IMR-90 (cell line): ENCODE measurements around the gene MBOAT1. TPM values are rescaled to one million over a fixed set of nuclear protein-coding genes. Genes with fewer than 3 reads are reported as not detected.
A peak's percentile ranks its signal among the peaks of the same experiment; 100 is the strongest.

Source experiments
- ATAC-seq: fragments of 200-7000 bp; cut with Tn5 transposase; 2 replicates; pipeline ENCODE4 v1.9.1; 2020; ENCODE audit warnings: low read depth, mild to moderate bottlenecking, moderate library complexity
- BruUV-seq: library from RNA; stranded (reverse); fragments of 400-500 nt; replicated peaks from 2 replicates; lab custom pipeline; 2021; lab: Mats Ljungman, UMichigan
- CTCF ChIA-PET: fragments of 300-600 bp; formaldehyde crosslinking; extraction: SDS; loops from one replicate; lab custom pipeline; 2021; ENCODE audit warnings: antibody characterized with exemption; lab: Yijun Ruan, JAX
- POLR2A ChIA-PET: fragments of 300-600 bp; sonication (Branson Sonifier 250); formaldehyde crosslinking; loops from one replicate; lab custom pipeline; 2022; ENCODE audit warnings: antibody characterized with exemption; ENCODE audit not compliant: unreplicated experiment; lab: Charles Lee
- DNase-seq: peaks from one replicate; pipeline ENCODE4 v3.0.0; 2013
- H2AFZ ChIP-seq: replicated peaks from 2 replicates; pipeline ENCODE3; 2013; ENCODE audit warnings: low read length, mild to moderate bottlenecking; ENCODE audit not compliant: poor library complexity
- H2AK5ac ChIP-seq: 2 replicates; pipeline ENCODE4 v1.6.1; 2013; ENCODE audit warnings: low read depth, low read length, inconsistent platforms
- H2AK9ac ChIP-seq: replicated peaks from 2 replicates; pipeline ENCODE3; 2013; ENCODE audit warnings: mild to moderate bottlenecking, low read depth, low read length, moderate library complexity; ENCODE audit not compliant: poor library complexity
- H2BK120ac ChIP-seq: 2 replicates; pipeline ENCODE4 v1.6.1; 2013; ENCODE audit warnings: low read depth, low read length, inconsistent platforms
- H2BK15ac ChIP-seq: 3 replicates; pipeline ENCODE4 v1.6.1; 2013; ENCODE audit warnings: low read depth, low read length, inconsistent platforms
- H2BK20ac ChIP-seq: 2 replicates; pipeline ENCODE4 v1.6.1; 2013; ENCODE audit warnings: low read depth, mild to moderate bottlenecking, inconsistent platforms, low read length, moderate library complexity
- H2BK5ac ChIP-seq: 2 replicates; pipeline ENCODE4 v1.6.1; 2013; ENCODE audit warnings: mild to moderate bottlenecking, low read depth, low read length, inconsistent platforms; ENCODE audit not compliant: poor library complexity, severe bottlenecking
- H3K14ac ChIP-seq: replicated peaks from 2 replicates; pipeline ENCODE4 v1.6.1; 2013; ENCODE audit warnings: low read depth, low read length, inconsistent platforms
- H3K18ac ChIP-seq: 2 replicates; pipeline ENCODE4 v1.6.1; 2013; ENCODE audit warnings: low read depth, low read length, control low read depth
- H3K23ac ChIP-seq: 2 replicates; pipeline ENCODE4 v1.6.1; 2013; ENCODE audit warnings: low read depth, low read length, inconsistent platforms
- H3K27ac ChIP-seq: 2 replicates; pipeline ENCODE4 v1.5.1; 2013; ENCODE audit warnings: mild to moderate bottlenecking, control low read depth, low read length; ENCODE audit not compliant: insufficient read depth
- H3K27me3 ChIP-seq: 2 replicates; pipeline ENCODE4 v1.6.1; 2013; ENCODE audit warnings: low read length; ENCODE audit not compliant: control insufficient read depth, insufficient read depth
- H3K36me3 ChIP-seq: 2 replicates; pipeline ENCODE4 v1.6.1; 2013; ENCODE audit warnings: low read length, mixed read lengths; ENCODE audit not compliant: control insufficient read depth, insufficient read depth
- H3K4ac ChIP-seq: 2 replicates; pipeline ENCODE4 v1.6.1; 2013; ENCODE audit warnings: low read depth, low read length, inconsistent platforms
- H3K4me1 ChIP-seq: 2 replicates; pipeline ENCODE4 v1.6.1; 2013; ENCODE audit warnings: low read length, mixed read lengths; ENCODE audit not compliant: control insufficient read depth, insufficient read depth
- H3K4me2 ChIP-seq: 2 replicates; pipeline ENCODE4 v1.6.1; 2013; ENCODE audit warnings: low read depth, mild to moderate bottlenecking, control low read depth, low read length, moderate library complexity
- H3K4me3 ChIP-seq: 2 replicates; pipeline ENCODE4 v1.5.1; 2013; ENCODE audit warnings: low read depth, mild to moderate bottlenecking, control low read depth, low read length, moderate library complexity; ENCODE audit not compliant: insufficient read depth
- H3K56ac ChIP-seq: 2 replicates; pipeline ENCODE4 v1.6.1; 2013; ENCODE audit warnings: low read length, inconsistent platforms; ENCODE audit not compliant: insufficient read depth; ENCODE audit errors: extremely low read depth
- H3K79me1 ChIP-seq, 2 experiments: 2 replicates each; pipeline ENCODE4 v1.6.1; 2013; ENCODE audit warnings: low read length in 2 of 2, inconsistent platforms in 1 of 2, low read depth in 1 of 2
- H3K9ac ChIP-seq: 2 replicates; pipeline ENCODE4 v1.6.1; 2013; ENCODE audit warnings: low read depth, low read length, control low read depth
- H3K9me1 ChIP-seq: 2 replicates; pipeline ENCODE4 v1.6.1; 2013; ENCODE audit warnings: low read length, inconsistent platforms; ENCODE audit not compliant: insufficient read depth
- H3K9me3 ChIP-seq: 2 replicates; pipeline ENCODE4 v1.6.1; 2013; ENCODE audit warnings: low read length; ENCODE audit not compliant: control insufficient read depth, insufficient read depth
- H4K20me1 ChIP-seq: 2 replicates; pipeline ENCODE4 v1.6.1; 2013; ENCODE audit warnings: low read length, inconsistent platforms; ENCODE audit not compliant: insufficient read depth
- H4K5ac ChIP-seq: 2 replicates; pipeline ENCODE4 v1.6.1; 2013; ENCODE audit warnings: mild to moderate bottlenecking, low read depth, low read length, control low read depth
- H4K8ac ChIP-seq, 2 experiments: 2 replicates each; pipeline ENCODE4 v1.6.1; 2013; ENCODE audit warnings: low read depth in 2 of 2, low read length in 2 of 2, control low read depth in 1 of 2, inconsistent platforms in 1 of 2
- H4K91ac ChIP-seq: 2 replicates; pipeline ENCODE4 v1.6.1; 2013; ENCODE audit warnings: low read depth, low read length, inconsistent platforms; ENCODE audit not compliant: insufficient read depth
- CEBPB ChIP-seq: IDR thresholded peaks from 2 replicates; pipeline ENCODE4 v1.6.1; 2012; ENCODE audit warnings: low read depth, low read length, improper control_type of control experiment
- CHD1 ChIP-seq: IDR thresholded peaks from 2 replicates; pipeline ENCODE4 v1.6.1; 2012; ENCODE audit warnings: low read depth, low read length, improper control_type of control experiment
- FOS ChIP-seq: fragments of 150-350 bp; IDR thresholded peaks from 2 replicates; pipeline ENCODE4 v1.6.1; 2016; ENCODE audit warnings: low read depth, low read length
- MAFK ChIP-seq: IDR thresholded peaks from 2 replicates; pipeline ENCODE4 v1.6.1; 2012; ENCODE audit warnings: low read depth, low read length, improper control_type of control experiment
- MAZ ChIP-seq: IDR thresholded peaks from 2 replicates; pipeline ENCODE4 v1.6.1; 2012; ENCODE audit warnings: low read depth, mild to moderate bottlenecking, low read length, improper control_type of control experiment, moderate library complexity, borderline replicate concordance
- POLR2A ChIP-seq: IDR thresholded peaks from 2 replicates; pipeline ENCODE4 v1.6.1; 2012; ENCODE audit warnings: mild to moderate bottlenecking, low read depth, low read length
- RAD21 ChIP-seq: IDR thresholded peaks from 2 replicates; pipeline ENCODE4 v1.6.1; 2012; ENCODE audit warnings: low read length, improper control_type of control experiment
- WGBS, 2 experiments: methylation state at CpG; one replicate each; pipeline versions ENCODE4 v1.1.5 to v1.1.7; 2013; ENCODE audit warnings: missing lambda C conversion rate in 2 of 2; ENCODE audit not compliant: insufficient read length in 1 of 2; ENCODE audit errors: extremely low coverage in 2 of 2; 5-methylcytosine and 5-hydroxymethylcytosine counted together
- dilution Hi-C: fragments of 300-500 bp; cut with HindIII; formaldehyde crosslinking; loops from one replicate; pipeline ENCODE4 v1.14.3; 2018; ENCODE audit warnings: low sequenced_read_pairs; ENCODE audit not compliant: unreplicated experiment
- in situ Hi-C: fragments of 300-500 bp; cut with MboI; formaldehyde crosslinking; loops from 3 replicates; pipeline ENCODE4 v1.14.3; 2019; ENCODE audit warnings: low sequenced_read_pairs, inconsistent platforms, mixed read lengths
- intact Hi-C: fragments of 100-400 bp; cut with micrococcal nuclease; formaldehyde crosslinking; loops from 2 replicates; pipeline ENCODE4 v1.10.0; 2022
- polyA plus RNA-seq, 3 experiments: library from polyadenylated mRNA; depleted of rRNA; stranded (reverse); fragments of >200 nt; gene quantifications; 2 replicates each; pipeline ENCODE4 v1.2.3, GENCODE V29; 2012; ENCODE audit warnings: low replicate concordance in 1 of 3
- total RNA-seq: library from RNA; depleted of rRNA; stranded (reverse); fragments of >200 nt; gene quantifications from 2 replicates; pipeline ENCODE4 v1.2.3, GENCODE V29; 2012
- TF ChIP-seq, protein P1 (sequence below): fragments of 150-350 bp; IDR thresholded peaks from 2 replicates; pipeline ENCODE4 v1.6.1; 2017; ENCODE audit warnings: mild to moderate bottlenecking, antibody characterized with exemption, low read length, low read depth
- TF ChIP-seq, protein P2 (sequence below): conservative IDR thresholded peaks from 2 replicates; pipeline ENCODE4 v1.5.1; 2012; ENCODE audit warnings: mild to moderate bottlenecking, low read depth, low read length, improper control_type of control experiment

MBOAT1 gene
- total and polyA plus RNA-seq, 2 of the 4 experiments (the other 2 are of a cell fraction), result 1.6 to 4.7 TPM

- dilution Hi-C loops, result no loop called here
- POLR2A ChIA-PET, result no interaction called here
- peaks cover 15% of the 10 kb centered on the region for H3K9me1 ChIP-seq
- H2BK120ac ChIP-seq, result peak overlapping the region; percentile 14
- peak; percentile 58 for ATAC-seq
- no peak overlapping the region for H3K27ac ChIP-seq
- no peaks in the 10 kb centered on the region for H3K9me3 ChIP-seq
- H3K14ac ChIP-seq, result peak overlapping the region; percentile 31
- no peak overlapping the region for H2AFZ ChIP-seq
- no peak overlapping the region; the same call in 1 of the 2 replicates for H4K91ac ChIP-seq
- no TSS peak for BruUV-seq
- H2BK20ac ChIP-seq, result peak overlapping the region; percentile 40
- peaks cover 2% of the 10 kb centered on the region; the same call in 1 of the 2 replicates for H3K4me1 ChIP-seq
- intact Hi-C loops, result no loop called here
- no CpG with 5 or more reads among the region's 7 CpGs for WGBS, 2 experiments
- H2AK9ac ChIP-seq, result no peak overlapping the region
- no peaks in the 10 kb centered on the region for H4K20me1 ChIP-seq
- CTCF ChIA-PET, result interaction anchor here (0.6 kb wide), 1 partner anchor 19 kb away, joined by 3 read pairs; no protein-coding TSS in a partner anchor
- TF ChIP-seq, protein P1, sequence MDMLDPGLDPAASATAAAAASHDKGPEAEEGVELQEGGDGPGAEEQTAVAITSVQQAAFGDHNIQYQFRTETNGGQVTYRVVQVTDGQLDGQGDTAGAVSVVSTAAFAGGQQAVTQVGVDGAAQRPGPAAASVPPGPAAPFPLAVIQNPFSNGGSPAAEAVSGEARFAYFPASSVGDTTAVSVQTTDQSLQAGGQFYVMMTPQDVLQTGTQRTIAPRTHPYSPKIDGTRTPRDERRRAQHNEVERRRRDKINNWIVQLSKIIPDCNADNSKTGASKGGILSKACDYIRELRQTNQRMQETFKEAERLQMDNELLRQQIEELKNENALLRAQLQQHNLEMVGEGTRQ, result no peak
- TF ChIP-seq RAD21 (no peak), MAFK (no peak), CEBPB (no peak), CHD1 (no peak), POLR2A (no peak), FOS (no peak), MAZ (no peak)
- TF ChIP-seq, protein P2, sequence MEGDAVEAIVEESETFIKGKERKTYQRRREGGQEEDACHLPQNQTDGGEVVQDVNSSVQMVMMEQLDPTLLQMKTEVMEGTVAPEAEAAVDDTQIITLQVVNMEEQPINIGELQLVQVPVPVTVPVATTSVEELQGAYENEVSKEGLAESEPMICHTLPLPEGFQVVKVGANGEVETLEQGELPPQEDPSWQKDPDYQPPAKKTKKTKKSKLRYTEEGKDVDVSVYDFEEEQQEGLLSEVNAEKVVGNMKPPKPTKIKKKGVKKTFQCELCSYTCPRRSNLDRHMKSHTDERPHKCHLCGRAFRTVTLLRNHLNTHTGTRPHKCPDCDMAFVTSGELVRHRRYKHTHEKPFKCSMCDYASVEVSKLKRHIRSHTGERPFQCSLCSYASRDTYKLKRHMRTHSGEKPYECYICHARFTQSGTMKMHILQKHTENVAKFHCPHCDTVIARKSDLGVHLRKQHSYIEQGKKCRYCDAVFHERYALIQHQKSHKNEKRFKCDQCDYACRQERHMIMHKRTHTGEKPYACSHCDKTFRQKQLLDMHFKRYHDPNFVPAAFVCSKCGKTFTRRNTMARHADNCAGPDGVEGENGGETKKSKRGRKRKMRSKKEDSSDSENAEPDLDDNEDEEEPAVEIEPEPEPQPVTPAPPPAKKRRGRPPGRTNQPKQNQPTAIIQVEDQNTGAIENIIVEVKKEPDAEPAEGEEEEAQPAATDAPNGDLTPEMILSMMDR, result no peak
- H3K4me3 ChIP-seq, result no peak overlapping the region
- H4K8ac ChIP-seq, result 0 out of 4 replicates have a peak overlapping the region, but pooled peaks of 1 of the 2 experiments have one; percentile 5
- peak overlapping the region; percentile 4; the same call in 1 of the 2 replicates for H3K56ac ChIP-seq
- H3K36me3 ChIP-seq, result no peaks in the 10 kb centered on the region
- H3K79me1 ChIP-seq, result peaks cover 11 to 38% of the 10 kb centered on the region in 2 experiments
- H4K5ac ChIP-seq, result no peak overlapping the region
- peak overlapping the region; percentile 29; the same call in 1 of the 2 replicates for H3K18ac ChIP-seq
- H2AK5ac ChIP-seq, result no peak overlapping the region
- peak overlapping the region; percentile 41 for H3K4ac ChIP-seq
- no peak overlapping the region for H3K9ac ChIP-seq
- no peak for DNase-seq
- H2BK15ac ChIP-seq, result no peak overlapping the region; the same call in 2 of the 3 replicates
- no peak overlapping the region for H3K4me2 ChIP-seq
- H3K23ac ChIP-seq, result peak overlapping the region; percentile 60
- in situ Hi-C loops, result no loop called here
- H2BK5ac ChIP-seq, result peak overlapping the region; percentile 5
- no peaks in the 10 kb centered on the region for H3K27me3 ChIP-seq
These were observed 8.4 kb downstream of the MBOAT1 start for GRCh38 chr6:20203561-20204511.
